Neuronal stem cell (in vitro differentiated cells): Measurements from ENCODE around the gene AGK.

ENCODE experiments used
- DNase-seq: peaks from one replicate; pipeline ENCODE4 v3.0.0-alpha.2; 2013; ENCODE audit warnings: low spot score
- H2AFZ ChIP-seq: one replicate; pipeline ENCODE4 v1.6.1; 2013; ENCODE audit warnings: mild to moderate bottlenecking, low read length, inconsistent platforms
- H2AK5ac ChIP-seq: 2 replicates; pipeline ENCODE4 v1.6.1; 2013; ENCODE audit warnings: low read depth, mild to moderate bottlenecking, inconsistent platforms, low read length, moderate library complexity, mixed read lengths
- H2BK120ac ChIP-seq: 2 replicates; pipeline ENCODE4 v1.6.1; 2013; ENCODE audit warnings: low read depth, mild to moderate bottlenecking, inconsistent platforms, low read length, moderate library complexity, mixed read lengths
- H2BK12ac ChIP-seq: one replicate; pipeline ENCODE4 v1.6.1; 2013; ENCODE audit warnings: low read length, inconsistent platforms
- H2BK15ac ChIP-seq: 2 replicates; pipeline ENCODE4 v1.6.1; 2013; ENCODE audit warnings: mild to moderate bottlenecking, low read length, inconsistent platforms, mixed read lengths
- H2BK5ac ChIP-seq: one replicate; pipeline ENCODE4 v1.6.1; 2013; ENCODE audit warnings: inconsistent platforms, mild to moderate bottlenecking, low read length, moderate library complexity
- H3K14ac ChIP-seq: one replicate; pipeline ENCODE4 v1.6.1; 2013; ENCODE audit warnings: low read length, inconsistent platforms
- H3K18ac ChIP-seq: 2 replicates; pipeline ENCODE4 v1.6.1; 2013; ENCODE audit warnings: low read length, inconsistent platforms
- H3K23ac ChIP-seq: 2 replicates; pipeline ENCODE4 v1.6.1; 2013; ENCODE audit warnings: low read depth, mild to moderate bottlenecking, mixed read lengths, low read length, inconsistent platforms; ENCODE audit not compliant: poor library complexity
- H3K27ac ChIP-seq: replicated peaks from 3 replicates; pipeline ENCODE4 v1.5.1; 2013; ENCODE audit warnings: low read length, inconsistent platforms
- H3K27me3 ChIP-seq, 3 experiments: 2 replicates each; pipeline ENCODE4 v1.6.1; 2013; ENCODE audit warnings: low read length in 3 of 3, mild to moderate bottlenecking in 2 of 3, inconsistent platforms in 1 of 3, low read depth in 1 of 3, mixed read lengths in 1 of 3, moderate library complexity in 1 of 3; ENCODE audit not compliant: control insufficient read depth in 3 of 3, insufficient read depth in 3 of 3
- H3K36me3 ChIP-seq, 2 donors: replicated peaks in 1 of 2; 2 replicates each; pipeline ENCODE4 v1.6.1; 2013; ENCODE audit warnings: low read length in 2 of 2; ENCODE audit not compliant: control insufficient read depth in 2 of 2, insufficient read depth in 2 of 2
- H3K4ac ChIP-seq: 2 replicates; pipeline ENCODE4 v1.6.1; 2013; ENCODE audit warnings: inconsistent platforms, mild to moderate bottlenecking, low read length, moderate library complexity
- H3K4me1 ChIP-seq, 2 donors: 1 replicate in 1 of 2; 2 replicates in 1 of 2; pipeline ENCODE4 v1.6.1; 2013; ENCODE audit warnings: low read length in 2 of 2, low read depth in 1 of 2; ENCODE audit not compliant: control insufficient read depth in 2 of 2, insufficient read depth in 1 of 2
- H3K4me2 ChIP-seq: one replicate; pipeline ENCODE4 v1.6.1; 2013; ENCODE audit warnings: mild to moderate bottlenecking, low read length, inconsistent platforms; ENCODE audit not compliant: insufficient read depth, poor library complexity, severe bottlenecking
- H3K4me3 ChIP-seq, 2 donors: 2 replicates each; pipeline ENCODE4 v1.5.1; 2013; ENCODE audit warnings: low read length in 2 of 2, mild to moderate bottlenecking in 2 of 2, inconsistent platforms in 1 of 2, moderate library complexity in 1 of 2
- H3K79me1 ChIP-seq: one replicate; pipeline ENCODE4 v1.6.1; 2013; ENCODE audit warnings: low read depth, mild to moderate bottlenecking, inconsistent platforms, low read length, moderate library complexity
- H3K9ac ChIP-seq: one replicate; pipeline ENCODE4 v1.6.1; 2013; ENCODE audit warnings: mild to moderate bottlenecking, low read depth, low read length, inconsistent platforms; ENCODE audit not compliant: poor library complexity
- H3K9me3 ChIP-seq, 2 donors: replicated peaks in 1 of 2; 2 replicates each; pipeline versions ENCODE3 to v1.6.1; 2013; ENCODE audit warnings: low read length in 2 of 2, mild to moderate bottlenecking in 2 of 2, inconsistent platforms in 1 of 2, low read depth in 1 of 2, mixed read lengths in 1 of 2, moderate library complexity in 1 of 2; ENCODE audit not compliant: control insufficient read depth in 2 of 2, insufficient read depth in 1 of 2
- H4K8ac ChIP-seq: one replicate; pipeline ENCODE4 v1.6.1; 2013; ENCODE audit warnings: low read depth, mild to moderate bottlenecking, inconsistent platforms, low read length, moderate library complexity
- H4K91ac ChIP-seq: one replicate; pipeline ENCODE4 v1.6.1; 2013; ENCODE audit warnings: low read length, low read depth, mild to moderate bottlenecking, inconsistent platforms; ENCODE audit not compliant: poor library complexity
- WGBS, 2 donors: extraction: QIAGEN DNeasy Blood & Tissue Kit; methylation state at CpG; one replicate each; pipeline ENCODE4 v1.1.7; 2013; ENCODE audit warnings: missing lambda C conversion rate in 2 of 2, mixed read lengths in 1 of 2; ENCODE audit not compliant: insufficient read length in 2 of 2, insufficient replicate concordance in 1 of 2; ENCODE audit errors: extremely low coverage in 2 of 2; 5-methylcytosine and 5-hydroxymethylcytosine counted together

The AGK gene

GRCh38 chr7:141567432-141567831 is 16.2 kb downstream of the AGK start:
- Histone ChIP-seq H2AFZ (no peak overlapping the region), H4K8ac (no peak overlapping the region), H3K4ac (no peak overlapping the region), H3K27ac (no peak overlapping the region), H2BK15ac (no peak overlapping the region), H3K14ac (no peak overlapping the region), H3K18ac (no peak overlapping the region), H2BK120ac (no peak overlapping the region), H2BK12ac (no peak overlapping the region), H4K91ac (no peak overlapping the region), H2AK5ac (no peak overlapping the region), H3K9ac (no peak overlapping the region), H3K23ac (no peak overlapping the region), H3K27me3 (no peaks in the 10 kb centered on the region), H3K4me1 (peaks cover 0 to 3% of the 10 kb centered on the region in 2 donors), H3K79me1 (no peaks in the 10 kb centered on the region), H3K4me3 (no peak overlapping the region), H3K4me2 (no peak overlapping the region), H2BK5ac (no peak overlapping the region), H3K9me3 (no peaks in the 10 kb centered on the region), H3K36me3 (peaks cover 4 to 80% of the 10 kb centered on the region in 2 donors)
- no CpG with 5 or more reads among the region's 1 CpG for WGBS, 2 donors
- no peak for DNase-seq

GRCh38 chr7:141568227-141568626 is 17.0 kb downstream of the AGK start:
- Histone ChIP-seq H2AK5ac (no peak overlapping the region), H4K8ac (no peak overlapping the region), H4K91ac (no peak overlapping the region), H3K4me2 (no peak overlapping the region), H2BK120ac (no peak overlapping the region), H3K4me1 (no peaks in the 10 kb centered on the region), H2BK15ac (no peak overlapping the region), H2BK5ac (no peak overlapping the region), H3K27me3 (no peaks in the 10 kb centered on the region), H3K9me3 (no peaks in the 10 kb centered on the region), H3K23ac (no peak overlapping the region), H3K18ac (no peak overlapping the region), H3K9ac (peak overlapping the region; percentile 30), H3K79me1 (no peaks in the 10 kb centered on the region), H2BK12ac (no peak overlapping the region), H3K14ac (no peak overlapping the region), H2AFZ (no peak overlapping the region), H3K36me3 (peaks cover 4 to 73% of the 10 kb centered on the region in 2 donors), H3K4me3 (no peak overlapping the region), H3K27ac (no peak overlapping the region), H3K4ac (no peak overlapping the region)
- WGBS, 2 donors: no CpG with 5 or more reads among the region's 4 CpGs
- DNase-seq: no peak

DNA sequence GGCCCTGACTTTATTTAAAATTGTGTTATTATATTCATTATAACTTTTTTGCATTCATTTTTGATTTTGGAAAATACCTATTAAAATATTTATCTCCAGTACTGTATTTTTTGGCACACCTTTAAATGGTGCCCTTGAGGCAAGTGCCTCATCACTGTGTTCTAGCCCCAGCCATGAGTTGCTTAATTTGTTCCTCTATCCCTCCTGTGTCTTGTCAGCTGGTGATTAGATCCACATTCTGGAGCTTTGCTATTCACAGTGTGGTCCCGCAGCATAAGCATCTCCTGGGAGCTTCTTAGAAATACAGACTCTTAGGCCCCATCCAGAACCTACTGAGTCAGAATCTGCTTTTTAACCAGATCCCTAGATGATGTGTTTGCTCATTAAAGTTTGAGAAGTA is 19.8 kb downstream of the AGK start:
- Histone ChIP-seq H2BK5ac (no peak overlapping the region), H2AFZ (no peak overlapping the region), H3K4me2 (no peak overlapping the region), H2AK5ac (no peak overlapping the region), H3K23ac (no peak overlapping the region), H4K8ac (no peak overlapping the region), H3K18ac (no peak overlapping the region), H4K91ac (no peak overlapping the region), H3K27ac (no peak overlapping the region), H3K27me3 (no peaks in the 10 kb centered on the region), H3K36me3 (peaks cover 2 to 65% of the 10 kb centered on the region in 2 donors), H3K4me3 (no peak overlapping the region), H2BK120ac (no peak overlapping the region), H3K4me1 (no peaks in the 10 kb centered on the region), H3K9me3 (peaks cover 0 to 5% of the 10 kb centered on the region in 2 donors), H2BK15ac (no peak overlapping the region), H3K9ac (no peak overlapping the region), H3K14ac (no peak overlapping the region), H3K4ac (no peak overlapping the region), H2BK12ac (no peak overlapping the region), H3K79me1 (no peaks in the 10 kb centered on the region)
- no peak for DNase-seq
- no CpG with 5 or more reads among the region's 1 CpG for WGBS, 2 donors

- no peak overlapping the region for H3K4ac ChIP-seq
- no peak overlapping the region for H2BK15ac ChIP-seq
- no peak overlapping the region for H3K27ac ChIP-seq
- H3K4me1 ChIP-seq: no peaks in the 10 kb centered on the region
- no peak overlapping the region for H3K4me2 ChIP-seq
- no peak overlapping the region for H4K8ac ChIP-seq
- DNase-seq: no peak
- no peaks in the 10 kb centered on the region for H3K27me3 ChIP-seq
- peaks cover 1 to 9% of the 10 kb centered on the region in 2 donors for H3K9me3 ChIP-seq
- H2AFZ ChIP-seq: no peak overlapping the region
- no peak overlapping the region for H4K91ac ChIP-seq
- H3K79me1 ChIP-seq: no peaks in the 10 kb centered on the region
- no peak overlapping the region for H2BK12ac ChIP-seq
- H2BK120ac ChIP-seq: no peak overlapping the region
- H3K18ac ChIP-seq: no peak overlapping the region
- no peak overlapping the region for H2BK5ac ChIP-seq
- H3K9ac ChIP-seq: no peak overlapping the region
- no peak overlapping the region for H3K14ac ChIP-seq
- H2AK5ac ChIP-seq: no peak overlapping the region
- H3K23ac ChIP-seq: no peak overlapping the region
- peaks cover 5 to 56% of the 10 kb centered on the region in 2 donors for H3K36me3 ChIP-seq
- no peak overlapping the region for H3K4me3 ChIP-seq
Measured at GRCh38 chr7:141572175-141572574, 21.0 kb downstream of the AGK start.
